ENCODE data around the gene KLF1. TPM values are rescaled to one million over a fixed set of nuclear protein-coding genes. Genes with fewer than 3 reads are reported as not detected.
"Not testable (repeated sequence)": the region's sequence is repeated elsewhere in the genome, so short reads cannot be mapped to it uniquely, and the experiment has no call there.

Gene KLF1
- under 1 TPM; 0.55 to 0.92 (median 0.68) TPM for total RNA-seq

GRCh38 chr19:12886969-12887747, at the start of gene KLF1:
KLF1 (minus strand) TSS chr19:12887201; CDS start chr19:12887140, 61 bp downstream.
- peak within 1 kb of the TSS; percentile 58 for H3K4me3 Mint-ChIP-seq
- no peaks in the 10 kb centered on the region for H3K27me3 Mint-ChIP-seq (ENCODE audit: low read depth)
- no peak for ATAC-seq
- no peak for DNase-seq
- peaks cover 4% of the 10 kb centered on the region for H3K36me3 Mint-ChIP-seq (ENCODE audit: insufficient read depth)
- peaks cover 20% of the 10 kb centered on the region for H3K4me1 Mint-ChIP-seq (ENCODE audit: low read depth)
- H3K9me3 Mint-ChIP-seq = no peaks in the 10 kb centered on the region

GRCh38 chr19:12936582-12936981, 49.6 kb upstream of the KLF1 start:
- Mint-ChIP-seq H3K9me3 (no peaks in the 10 kb centered on the region), H3K27me3 (ENCODE audit: low read depth) (no peaks in the 10 kb centered on the region), H3K4me3 (no peak overlapping the region), H3K36me3 (ENCODE audit: insufficient read depth) (peaks cover 36% of the 10 kb centered on the region), H3K4me1 (ENCODE audit: low read depth) (peaks cover 49% of the 10 kb centered on the region)
- no peak for DNase-seq
- ATAC-seq = no peak

- Mint-ChIP-seq H3K36me3 (ENCODE audit: insufficient read depth) (peaks cover 25% of the 10 kb centered on the region), H3K9me3 (no peaks in the 10 kb centered on the region), H3K27me3 (ENCODE audit: low read depth) (no peaks in the 10 kb centered on the region), H3K4me1 (ENCODE audit: low read depth) (peaks cover 41% of the 10 kb centered on the region), H3K4me3 (no peak overlapping the region)
- DNase-seq = no peak
- ATAC-seq = no peak
These were observed 48.1 kb upstream of the KLF1 start for GRCh38 chr19:12935071-12935470.

GRCh38 chr19:12933287-12934072, 46.5 kb upstream of the KLF1 start, which contains the start of gene FARSA:
FARSA (minus strand) TSS chr19:12933711; CDS start chr19:12933696, 15 bp downstream.
- Mint-ChIP-seq H3K4me1 (ENCODE audit: low read depth) (peaks cover 31% of the 10 kb centered on the region), H3K9me3 (no peaks in the 10 kb centered on the region), H3K4me3 (peak within 1 kb of the TSS; percentile 100), H3K27me3 (ENCODE audit: low read depth) (no peaks in the 10 kb centered on the region), H3K36me3 (ENCODE audit: insufficient read depth) (peaks cover 17% of the 10 kb centered on the region)
- ATAC-seq (peak; percentile 73 to 76), DNase-seq (peak; percentile 83)

GRCh38 chr19:12932392-12933286, 45.6 kb upstream of the KLF1 start:
- DNase-seq (no peak), ATAC-seq (no peak)
- Mint-ChIP-seq H3K9me3 (no peaks in the 10 kb centered on the region), H3K4me1 (ENCODE audit: low read depth) (peaks cover 26% of the 10 kb centered on the region), H3K4me3 (peak overlapping the region; percentile 100), H3K27me3 (ENCODE audit: low read depth) (no peaks in the 10 kb centered on the region), H3K36me3 (ENCODE audit: insufficient read depth) (peaks cover 21% of the 10 kb centered on the region)

- no peak for DNase-seq
- no peaks in the 10 kb centered on the region for H3K27me3 Mint-ChIP-seq (ENCODE audit: low read depth)
- H3K36me3 Mint-ChIP-seq (ENCODE audit: insufficient read depth) = peaks cover 26% of the 10 kb centered on the region
- ATAC-seq = no peak
- H3K4me1 Mint-ChIP-seq (ENCODE audit: low read depth) = peaks cover 20% of the 10 kb centered on the region
- no peaks in the 10 kb centered on the region for H3K9me3 Mint-ChIP-seq
- no peak overlapping the region for H3K4me3 Mint-ChIP-seq
These were observed 43.1 kb upstream of the KLF1 start for GRCh38 chr19:12930002-12930645.

GRCh38 chr19:12924621-12925310, 37.8 kb upstream of the KLF1 start:
- DNase-seq (no peak), ATAC-seq (no peak)
- Mint-ChIP-seq H3K27me3 (ENCODE audit: low read depth) (no peaks in the 10 kb centered on the region), H3K9me3 (no peaks in the 10 kb centered on the region), H3K4me1 (ENCODE audit: low read depth) (peaks cover 2% of the 10 kb centered on the region), H3K4me3 (no peak overlapping the region), H3K36me3 (ENCODE audit: insufficient read depth) (peaks cover 37% of the 10 kb centered on the region)

GRCh38 chr19:12922959-12923358, 36.0 kb upstream of the KLF1 start:
- ATAC-seq (no peak), DNase-seq (no peak)
- H3K36me3 Mint-ChIP-seq (ENCODE audit: insufficient read depth) = peaks cover 26% of the 10 kb centered on the region

GRCh38 chr19:12921047-12921446, 34.0 kb upstream of the KLF1 start:
- Mint-ChIP-seq H3K4me3 (no peak overlapping the region), H3K36me3 (ENCODE audit: insufficient read depth) (peaks cover 20% of the 10 kb centered on the region), H3K4me1 (ENCODE audit: low read depth) (peaks cover 11% of the 10 kb centered on the region), H3K9me3 (no peaks in the 10 kb centered on the region), H3K27me3 (ENCODE audit: low read depth) (no peaks in the 10 kb centered on the region)
- ATAC-seq (no peak), DNase-seq (no peak)

More at GRCh38 chr19:12922959-12923358, 36.0 kb upstream of the KLF1 start:
- Mint-ChIP-seq H3K4me3 (no peak overlapping the region), H3K27me3 (ENCODE audit: low read depth) (no peaks in the 10 kb centered on the region), H3K9me3 (no peaks in the 10 kb centered on the region), H3K4me1 (ENCODE audit: low read depth) (peaks cover 9% of the 10 kb centered on the region)

- Mint-ChIP-seq H3K4me3 (peak overlapping the region; percentile 65), H3K27me3 (ENCODE audit: low read depth) (no peaks in the 10 kb centered on the region), H3K36me3 (ENCODE audit: insufficient read depth) (peaks cover 5% of the 10 kb centered on the region), H3K9me3 (no peaks in the 10 kb centered on the region), H3K4me1 (ENCODE audit: low read depth) (peaks cover 31% of the 10 kb centered on the region)
- ATAC-seq = no peak
- no peak for DNase-seq
These were observed 31.3 kb upstream of the KLF1 start for GRCh38 chr19:12918253-12918652.

GRCh38 chr19:12915860-12916259, 28.9 kb upstream of the KLF1 start:
- H3K9me3 Mint-ChIP-seq, H3K4me3 Mint-ChIP-seq: not testable (repeated sequence)

GRCh38 chr19:12913851-12914690, 27.1 kb upstream of the KLF1 start:
- H3K9me3 Mint-ChIP-seq = no peaks in the 10 kb centered on the region
- peak overlapping the region; percentile 52 for H3K4me3 Mint-ChIP-seq
- no peaks in the 10 kb centered on the region for H3K27me3 Mint-ChIP-seq (ENCODE audit: low read depth)
- no peaks in the 10 kb centered on the region for H3K36me3 Mint-ChIP-seq (ENCODE audit: insufficient read depth)
- DNase-seq (peak; percentile 38), ATAC-seq (peak; percentile 38 to 57)
- peaks cover 28% of the 10 kb centered on the region for H3K4me1 Mint-ChIP-seq (ENCODE audit: low read depth)

More at GRCh38 chr19:12915860-12916259, 28.9 kb upstream of the KLF1 start:
- DNase-seq; ATAC-seq; H3K36me3 Mint-ChIP-seq (ENCODE audit: insufficient read depth); H3K27me3 Mint-ChIP-seq (ENCODE audit: low read depth): not testable (repeated sequence)
- H3K4me1 Mint-ChIP-seq (ENCODE audit: low read depth) = peaks cover 34% of the 10 kb centered on the region
